GM12878 (cell line): Measurements from ENCODE around the gene NPHS1. TPM values are rescaled to one million over a fixed set of nuclear protein-coding genes. Genes with fewer than 3 reads are reported as not detected.

ENCODE experiments used
- ATAC-seq: fragments of 200-7000 bp; cut with Tn5 transposase; 3 replicates; pipeline ENCODE4 v1.9.1; 2020; ENCODE audit warnings: mild to moderate bottlenecking, moderate library complexity
- BruUV-seq: library from RNA; stranded (reverse); fragments of 400-500 nt; replicated peaks from 2 replicates; lab custom pipeline; 2021; lab: Mats Ljungman, UMichigan
- CTCF ChIA-PET: fragments of 300-600 bp; sonication (Branson Sonifier 250); formaldehyde crosslinking; extraction: SDS; loops from one replicate; lab custom pipeline; 2021; ENCODE audit warnings: inconsistent platforms; lab: Yijun Ruan, JAX
- POLR2A ChIA-PET: fragments of 350-600 bp; formaldehyde crosslinking; extraction: SDS; loops from one replicate; lab custom pipeline; 2021; ENCODE audit warnings: inconsistent platforms; lab: Charles Lee
- RAD21 ChIA-PET: fragments of 300-600 bp; sonication (Branson Sonifier 250); formaldehyde crosslinking; loops from one replicate; lab custom pipeline; 2023; ENCODE audit warnings: antibody characterized with exemption; ENCODE audit not compliant: unreplicated experiment; lab: Charles Lee
- SMC1A ChIA-PET: fragments of 300-600 bp; sonication (Branson Sonifier 250); formaldehyde crosslinking; loops from one replicate; lab custom pipeline; 2023; ENCODE audit not compliant: unreplicated experiment, uncharacterized antibody; lab: Charles Lee
- DNase-seq: peaks from one replicate; pipeline ENCODE4 v3.0.0-alpha.2; 2011; ENCODE audit warnings: low read depth, low spot score
- FAIRE-seq: peaks from 3 replicates; lab custom pipeline; 2011; peaks lifted over from hg19 to GRCh38; lab: Jason Lieb, UNC
- H2AFZ ChIP-seq: 2 replicates; pipeline ENCODE4 v1.6.0; 2011; ENCODE audit warnings: low read depth, low read length, control low read depth; ENCODE audit not compliant: control insufficient read depth
- H3K27ac ChIP-seq: 2 replicates; pipeline ENCODE4 v1.5.1; 2011; ENCODE audit warnings: control low read depth; ENCODE audit not compliant: control insufficient read depth, insufficient read depth
- H3K27me3 ChIP-seq, 2 experiments: replicated peaks in 1 of 2; 2 replicates each; pipeline versions ENCODE4 v1.6.0 to v1.6.1; 2011; ENCODE audit warnings: low read length in 1 of 2; ENCODE audit not compliant: control insufficient read depth in 2 of 2, insufficient read depth in 2 of 2
- H3K36me3 ChIP-seq, 2 experiments: 2 replicates each; pipeline ENCODE4 v1.5.1; 2011; ENCODE audit warnings: low read length in 1 of 2; ENCODE audit not compliant: control insufficient read depth in 2 of 2, insufficient read depth in 2 of 2
- H3K4me1 ChIP-seq: 2 replicates; pipeline ENCODE4 v1.6.1; 2011; ENCODE audit warnings: mild to moderate bottlenecking, low read length, moderate library complexity, mixed read lengths; ENCODE audit not compliant: control insufficient read depth, insufficient read depth
- H3K4me2 ChIP-seq: 2 replicates; pipeline ENCODE4 v1.6.0; 2011; ENCODE audit warnings: control low read depth; ENCODE audit not compliant: control insufficient read depth, insufficient read depth
- H3K4me3 ChIP-seq: fragments of 200-600 bp; sonication (generic); 2 replicates; pipeline ENCODE4 v1.5.1; 2016
- H3K79me2 ChIP-seq: 2 replicates; pipeline ENCODE4 v1.6.0; 2011; ENCODE audit warnings: low read length; ENCODE audit not compliant: control insufficient read depth, insufficient read depth
- H3K9ac ChIP-seq: 2 replicates; pipeline ENCODE4 v1.8.0; 2011; ENCODE audit warnings: low read length, control low read depth, mixed read lengths; ENCODE audit not compliant: control insufficient read depth, insufficient read depth
- H3K9me3 ChIP-seq: replicated peaks from 3 replicates; pipeline ENCODE4 v1.5.1; 2011; ENCODE audit warnings: mild to moderate bottlenecking, low read length; ENCODE audit not compliant: control insufficient read depth, insufficient read depth
- H4K20me1 ChIP-seq: 2 replicates; pipeline ENCODE4 v1.6.0; 2011; ENCODE audit not compliant: control insufficient read depth, insufficient read depth
- BCL11A ChIP-seq: IDR thresholded peaks from 2 replicates; pipeline ENCODE4 v1.6.1; 2011; ENCODE audit warnings: low read depth, low read length
- NKRF ChIP-seq: fragments of 450-650 bp; conservative IDR thresholded peaks from 2 replicates; pipeline ENCODE4 v1.6.1; 2017; ENCODE audit warnings: mild to moderate bottlenecking, moderate library complexity
- RFX5 ChIP-seq: IDR thresholded peaks from 2 replicates; pipeline ENCODE4 v1.6.1; 2011; ENCODE audit warnings: low read depth, low read length, improper control_type of control experiment
- SP1 ChIP-seq: IDR thresholded peaks from one replicate; pipeline ENCODE4 v1.6.1; 2011; ENCODE audit warnings: low read depth, low read length
- SPI1 ChIP-seq: IDR thresholded peaks from 2 replicates; pipeline ENCODE4 v1.6.1; 2011; ENCODE audit warnings: low read depth, mild to moderate bottlenecking, low read length, moderate library complexity, borderline replicate concordance; ENCODE audit not compliant: insufficient read depth
- YY1 ChIP-seq: IDR thresholded peaks from 2 replicates; pipeline ENCODE4 v1.6.1; 2011; ENCODE audit warnings: low read depth, mild to moderate bottlenecking, low read length
- WGBS: methylation state at CpG from one replicate; pipeline ENCODE4 v1.1.6; 2016; ENCODE audit warnings: low lambda C conversion rate; ENCODE audit not compliant: insufficient replicate concordance, insufficient coverage; ENCODE audit errors: missing lambda C conversion rate; 5-methylcytosine and 5-hydroxymethylcytosine counted together
- in situ Hi-C: fragments of 300-500 bp; cut with MboI; formaldehyde crosslinking; loops from 9 replicates; pipeline ENCODE4 v1.14.3; 2018; ENCODE audit warnings: mixed read lengths
- intact Hi-C: fragments of 100-400 bp; cut with micrococcal nuclease; formaldehyde crosslinking; loops from one replicate; pipeline ENCODE4 v1.14.2; 2022; ENCODE audit not compliant: unreplicated experiment
- polyA plus RNA-seq, 11 experiments: library from polyadenylated mRNA; depleted of rRNA in 4 of 11; unstranded in 6 of 11; stranded (reverse) in 5 of 11; fragments of >200 nt; fragmentation: Nextera tagmentation in 4 of 11; fragmentation: Illumina TruSeq in 1 of 11; extraction: Ambion mirVana in 4 of 11; extraction: Trizol in 1 of 11; gene quantifications; 1 replicate in 1 of 11; 2 replicates in 10 of 11; pipeline versions ENCODE4 v1.2.1 to v1.2.3, GENCODE V29; 2011 to 2016; ENCODE audit warnings: inconsistent platforms in 2 of 11, missing spikeins in 2 of 11, low read depth in 1 of 11
- total RNA-seq, 4 experiments: library from RNA; depleted of rRNA in 3 of 4; stranded (reverse); fragments of >200 nt in 3 of 4; fragmentation: Illumina TruSeq in 1 of 4; extraction: Trizol in 1 of 4; gene quantifications; 2 replicates each; pipeline versions ENCODE4 v1.2.1 to v1.2.3, GENCODE V29; 2013 to 2021
- TF ChIP-seq, protein P1 (sequence below): IDR thresholded peaks from 2 replicates; pipeline ENCODE4 v1.6.1; 2012; ENCODE audit warnings: mild to moderate bottlenecking, low read depth, low read length
- TF ChIP-seq, protein P2 (sequence below): IDR thresholded peaks from 2 replicates; pipeline ENCODE4 v1.6.1; 2011; ENCODE audit warnings: borderline replicate concordance, low read depth, mild to moderate bottlenecking, moderate library complexity, low read length; ENCODE audit not compliant: insufficient read depth, poor library complexity, severe bottlenecking
- TF ChIP-seq, protein P3 (sequence below): fragments of 450-650 bp; IDR thresholded peaks from 2 replicates; pipeline ENCODE4 v1.6.1; 2018; ENCODE audit warnings: borderline replicate concordance, mild to moderate bottlenecking; ENCODE audit not compliant: partially characterized antibody

Gene NPHS1
- total and polyA plus RNA-seq, 10 of the 15 experiments (the other 5 are each of a cell fraction or from before 2014, with no cell fraction given), result not detected

GRCh38 chr19:35786299-35787160 lies 65.8 kb downstream of the NPHS1 start:
- FAIRE-seq (no peak), ATAC-seq (no peak), DNase-seq (no peak)
- H2AFZ ChIP-seq, result no peak overlapping the region
- no peak overlapping the region for H3K9ac ChIP-seq
- no peaks in the 10 kb centered on the region for H3K9me3 ChIP-seq
- no peaks in the 10 kb centered on the region for H3K27me3 ChIP-seq
- RAD21 ChIA-PET, result no interaction called here
- SMC1A ChIA-PET, result no interaction called here
- H3K27ac ChIP-seq, result no peak overlapping the region
- in situ Hi-C loops (no loop called here), intact Hi-C loops (no loop called here)
- 82% methylated on average over 23 of the region's 31 CpGs for WGBS
- POLR2A ChIA-PET, result interaction anchor here (0.5 kb wide), 1 partner anchor 72 kb away, joined by 3 read pairs; no protein-coding TSS in a partner anchor
- no peak overlapping the region for H3K4me3 ChIP-seq
- no peaks in the 10 kb centered on the region for H4K20me1 ChIP-seq
- CTCF ChIA-PET, result no interaction called here
- H3K4me2 ChIP-seq, result no peak overlapping the region
- no peaks in the 10 kb centered on the region for H3K4me1 ChIP-seq
- no peaks in the 10 kb centered on the region; a peak in 1 of 4 replicates for H3K36me3 ChIP-seq
- no peaks in the 10 kb centered on the region for H3K79me2 ChIP-seq
- no TSS peak for BruUV-seq
- TF ChIP-seq SPI1, result no peak
- no peak for TF ChIP-seq SP1
- no peak for TF ChIP-seq BCL11A
- no peak for TF ChIP-seq NKRF
- TF ChIP-seq, protein P1, sequence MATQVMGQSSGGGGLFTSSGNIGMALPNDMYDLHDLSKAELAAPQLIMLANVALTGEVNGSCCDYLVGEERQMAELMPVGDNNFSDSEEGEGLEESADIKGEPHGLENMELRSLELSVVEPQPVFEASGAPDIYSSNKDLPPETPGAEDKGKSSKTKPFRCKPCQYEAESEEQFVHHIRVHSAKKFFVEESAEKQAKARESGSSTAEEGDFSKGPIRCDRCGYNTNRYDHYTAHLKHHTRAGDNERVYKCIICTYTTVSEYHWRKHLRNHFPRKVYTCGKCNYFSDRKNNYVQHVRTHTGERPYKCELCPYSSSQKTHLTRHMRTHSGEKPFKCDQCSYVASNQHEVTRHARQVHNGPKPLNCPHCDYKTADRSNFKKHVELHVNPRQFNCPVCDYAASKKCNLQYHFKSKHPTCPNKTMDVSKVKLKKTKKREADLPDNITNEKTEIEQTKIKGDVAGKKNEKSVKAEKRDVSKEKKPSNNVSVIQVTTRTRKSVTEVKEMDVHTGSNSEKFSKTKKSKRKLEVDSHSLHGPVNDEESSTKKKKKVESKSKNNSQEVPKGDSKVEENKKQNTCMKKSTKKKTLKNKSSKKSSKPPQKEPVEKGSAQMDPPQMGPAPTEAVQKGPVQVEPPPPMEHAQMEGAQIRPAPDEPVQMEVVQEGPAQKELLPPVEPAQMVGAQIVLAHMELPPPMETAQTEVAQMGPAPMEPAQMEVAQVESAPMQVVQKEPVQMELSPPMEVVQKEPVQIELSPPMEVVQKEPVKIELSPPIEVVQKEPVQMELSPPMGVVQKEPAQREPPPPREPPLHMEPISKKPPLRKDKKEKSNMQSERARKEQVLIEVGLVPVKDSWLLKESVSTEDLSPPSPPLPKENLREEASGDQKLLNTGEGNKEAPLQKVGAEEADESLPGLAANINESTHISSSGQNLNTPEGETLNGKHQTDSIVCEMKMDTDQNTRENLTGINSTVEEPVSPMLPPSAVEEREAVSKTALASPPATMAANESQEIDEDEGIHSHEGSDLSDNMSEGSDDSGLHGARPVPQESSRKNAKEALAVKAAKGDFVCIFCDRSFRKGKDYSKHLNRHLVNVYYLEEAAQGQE, result no peak
- TF ChIP-seq YY1, result no peak
- TF ChIP-seq, protein P2, sequence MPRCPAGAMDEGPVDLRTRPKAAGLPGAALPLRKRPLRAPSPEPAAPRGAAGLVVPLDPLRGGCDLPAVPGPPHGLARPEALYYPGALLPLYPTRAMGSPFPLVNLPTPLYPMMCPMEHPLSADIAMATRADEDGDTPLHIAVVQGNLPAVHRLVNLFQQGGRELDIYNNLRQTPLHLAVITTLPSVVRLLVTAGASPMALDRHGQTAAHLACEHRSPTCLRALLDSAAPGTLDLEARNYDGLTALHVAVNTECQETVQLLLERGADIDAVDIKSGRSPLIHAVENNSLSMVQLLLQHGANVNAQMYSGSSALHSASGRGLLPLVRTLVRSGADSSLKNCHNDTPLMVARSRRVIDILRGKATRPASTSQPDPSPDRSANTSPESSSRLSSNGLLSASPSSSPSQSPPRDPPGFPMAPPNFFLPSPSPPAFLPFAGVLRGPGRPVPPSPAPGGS, result no peak
- TF ChIP-seq RFX5, result no peak
- TF ChIP-seq, protein P3, sequence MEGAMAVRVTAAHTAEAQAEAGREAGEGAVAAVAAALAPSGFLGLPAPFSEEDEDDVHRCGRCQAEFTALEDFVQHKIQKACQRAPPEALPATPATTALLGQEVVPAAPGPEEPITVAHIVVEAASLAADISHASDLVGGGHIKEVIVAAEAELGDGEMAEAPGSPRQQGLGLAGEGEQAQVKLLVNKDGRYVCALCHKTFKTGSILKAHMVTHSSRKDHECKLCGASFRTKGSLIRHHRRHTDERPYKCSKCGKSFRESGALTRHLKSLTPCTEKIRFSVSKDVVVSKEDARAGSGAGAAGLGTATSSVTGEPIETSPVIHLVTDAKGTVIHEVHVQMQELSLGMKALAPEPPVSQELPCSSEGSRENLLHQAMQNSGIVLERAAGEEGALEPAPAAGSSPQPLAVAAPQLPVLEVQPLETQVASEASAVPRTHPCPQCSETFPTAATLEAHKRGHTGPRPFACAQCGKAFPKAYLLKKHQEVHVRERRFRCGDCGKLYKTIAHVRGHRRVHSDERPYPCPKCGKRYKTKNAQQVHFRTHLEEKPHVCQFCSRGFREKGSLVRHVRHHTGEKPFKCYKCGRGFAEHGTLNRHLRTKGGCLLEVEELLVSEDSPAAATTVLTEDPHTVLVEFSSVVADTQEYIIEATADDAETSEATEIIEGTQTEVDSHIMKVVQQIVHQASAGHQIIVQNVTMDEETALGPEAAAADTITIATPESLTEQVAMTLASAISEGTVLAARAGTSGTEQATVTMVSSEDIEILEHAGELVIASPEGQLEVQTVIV, result no peak
